Measurements from ENCODE around the gene PRKACA. TPM values are rescaled to one million over a fixed set of nuclear protein-coding genes. Genes with fewer than 3 reads are reported as not detected.
A peak's percentile ranks its signal among the peaks of the same experiment; 100 is the strongest.
"Not testable (repeated sequence)": the region's sequence is repeated elsewhere in the genome, so short reads cannot be mapped to it uniquely, and the experiment has no call there.

Gene PRKACA
- total RNA-seq, 1 donor from 2014 or later, result 28.0 TPM

DNA sequence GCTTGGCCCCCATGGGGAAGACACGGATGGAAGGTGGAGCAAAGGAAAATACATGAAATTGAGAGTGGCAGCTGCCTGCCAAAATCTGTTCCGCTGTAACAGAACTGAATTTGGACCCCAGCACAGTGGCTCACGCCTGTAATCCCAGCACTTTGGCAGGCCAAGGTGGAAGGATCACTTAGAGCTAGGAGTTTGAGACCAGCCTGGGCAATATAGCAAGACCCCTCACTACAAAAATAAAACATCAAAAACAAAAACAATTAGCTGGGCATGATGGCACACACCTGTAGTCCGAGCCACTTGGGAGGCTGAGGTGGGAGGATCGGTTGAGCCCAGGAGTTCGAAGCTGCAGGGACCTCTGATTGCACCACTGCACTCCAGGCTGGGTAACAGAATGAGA is 65.1 kb downstream of the PRKACA start:
- Histone ChIP-seq H3K9me3 (no peaks in the 10 kb centered on the region), H3K4me3 (no peak overlapping the region), H3K27ac (no peak overlapping the region), H3K27me3 (no peaks in the 10 kb centered on the region), H3K4me1 (no peaks in the 10 kb centered on the region), H3K36me3 (no peaks in the 10 kb centered on the region)
- intact Hi-C loops (cut with DNase I), result loop anchor here (5.0 kb wide), 1 partner anchor 165 kb away; no protein-coding TSS in a partner anchor
- no peak for DNase-seq (ENCODE audit: extremely low spot score in 2 of 2)
- TF ChIP-seq POLR2A (IDR thresholded peaks at IDR 0.05), result no peak
- no peak for TF ChIP-seq POLR2AphosphoS5 (IDR thresholded peaks at IDR 0.05; ENCODE audit: insufficient read depth in 1 of 2, low read depth in 1 of 2)
- TF ChIP-seq, protein P1, sequence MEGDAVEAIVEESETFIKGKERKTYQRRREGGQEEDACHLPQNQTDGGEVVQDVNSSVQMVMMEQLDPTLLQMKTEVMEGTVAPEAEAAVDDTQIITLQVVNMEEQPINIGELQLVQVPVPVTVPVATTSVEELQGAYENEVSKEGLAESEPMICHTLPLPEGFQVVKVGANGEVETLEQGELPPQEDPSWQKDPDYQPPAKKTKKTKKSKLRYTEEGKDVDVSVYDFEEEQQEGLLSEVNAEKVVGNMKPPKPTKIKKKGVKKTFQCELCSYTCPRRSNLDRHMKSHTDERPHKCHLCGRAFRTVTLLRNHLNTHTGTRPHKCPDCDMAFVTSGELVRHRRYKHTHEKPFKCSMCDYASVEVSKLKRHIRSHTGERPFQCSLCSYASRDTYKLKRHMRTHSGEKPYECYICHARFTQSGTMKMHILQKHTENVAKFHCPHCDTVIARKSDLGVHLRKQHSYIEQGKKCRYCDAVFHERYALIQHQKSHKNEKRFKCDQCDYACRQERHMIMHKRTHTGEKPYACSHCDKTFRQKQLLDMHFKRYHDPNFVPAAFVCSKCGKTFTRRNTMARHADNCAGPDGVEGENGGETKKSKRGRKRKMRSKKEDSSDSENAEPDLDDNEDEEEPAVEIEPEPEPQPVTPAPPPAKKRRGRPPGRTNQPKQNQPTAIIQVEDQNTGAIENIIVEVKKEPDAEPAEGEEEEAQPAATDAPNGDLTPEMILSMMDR (IDR thresholded peaks at IDR 0.05), result no peak

DNA sequence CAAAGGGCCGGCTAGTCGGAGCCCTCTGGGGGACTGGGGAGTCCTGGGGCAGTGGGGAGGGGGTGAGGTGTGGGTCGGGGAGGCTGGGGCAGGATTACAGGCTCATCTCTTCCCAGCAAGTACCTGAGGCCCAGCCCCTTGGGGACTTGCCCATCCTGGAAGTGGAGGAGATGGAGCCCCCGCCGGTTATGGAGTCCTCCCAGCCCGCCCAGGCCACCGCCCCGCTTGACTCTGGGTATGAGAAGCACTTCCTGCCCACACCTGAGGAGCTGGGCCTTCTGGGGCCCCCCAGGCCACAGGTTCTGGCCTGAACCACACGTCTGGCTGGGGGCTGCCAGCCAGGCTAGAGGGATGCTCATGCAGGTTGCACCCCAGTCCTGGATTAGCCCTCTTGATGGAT is 65.6 kb downstream of the PRKACA start:
- H3K27me3 ChIP-seq, result no peaks in the 10 kb centered on the region
- no peaks in the 10 kb centered on the region for H3K4me1 ChIP-seq
- DNase-seq (ENCODE audit: extremely low spot score in 2 of 2), result no peak
- TF ChIP-seq, protein P1 (IDR thresholded peaks at IDR 0.05), result no peak
- TF ChIP-seq POLR2AphosphoS5 (IDR thresholded peaks at IDR 0.05; ENCODE audit: insufficient read depth in 1 of 2, low read depth in 1 of 2) (no peak), POLR2A (IDR thresholded peaks at IDR 0.05) (no peak)
- H3K4me3 ChIP-seq, result no peak overlapping the region
- no peaks in the 10 kb centered on the region for H3K36me3 ChIP-seq
- no peaks in the 10 kb centered on the region for H3K9me3 ChIP-seq
- intact Hi-C loops (cut with DNase I), result loop anchor here (5.0 kb wide), 1 partner anchor 165 kb away; no protein-coding TSS in a partner anchor
- H3K27ac ChIP-seq, result no peak overlapping the region

DNA sequence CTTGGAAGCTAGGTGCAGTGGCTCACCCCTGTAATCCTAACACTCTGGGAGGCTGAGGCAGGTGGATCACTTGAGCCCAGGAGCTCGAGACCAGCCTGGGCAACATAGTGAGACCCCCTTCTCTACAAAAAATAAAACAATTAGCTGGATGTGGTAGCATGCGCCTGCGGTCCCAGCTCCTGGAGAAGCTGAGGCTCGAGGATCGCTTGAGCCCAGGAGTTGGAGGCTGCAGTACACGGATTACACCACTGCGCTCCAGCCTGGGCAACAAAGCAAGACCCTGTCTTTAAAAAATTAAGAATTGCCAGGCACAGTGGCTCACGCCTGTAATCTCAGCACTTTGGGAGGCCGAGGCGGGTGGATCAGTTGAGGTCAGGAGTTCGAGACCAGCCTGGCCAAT is 66.6 kb downstream of the PRKACA start:
- DNase-seq (ENCODE audit: extremely low spot score in 2 of 2); H3K4me3 ChIP-seq; H3K36me3 ChIP-seq; H3K27ac ChIP-seq; H3K9me3 ChIP-seq; H3K4me1 ChIP-seq; H3K27me3 ChIP-seq: not testable (repeated sequence)
- intact Hi-C loops (cut with DNase I), result loop anchor here (5.0 kb wide), 1 partner anchor 164 kb away; no protein-coding TSS in a partner anchor

DNA sequence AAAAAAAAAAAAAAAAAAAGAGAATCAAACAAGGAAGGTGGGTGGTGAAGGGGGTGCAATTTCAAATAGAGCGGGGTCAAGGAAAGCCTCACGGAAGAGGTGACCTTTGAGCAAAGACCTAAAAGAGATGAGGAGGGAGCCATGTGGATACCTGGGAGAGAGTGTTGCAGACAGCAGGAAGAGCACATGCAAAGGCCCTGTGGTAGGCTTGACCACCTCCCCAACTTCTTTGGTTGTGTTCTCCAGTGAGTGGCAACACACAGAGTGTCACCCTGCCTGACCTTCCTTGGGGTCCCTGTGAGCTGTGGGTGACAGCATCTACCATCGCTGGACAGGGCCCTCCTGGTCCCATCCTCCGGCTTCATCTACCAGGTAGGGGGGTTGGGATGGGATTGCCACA is 67.0 kb downstream of the PRKACA start:
- no peak overlapping the region for H3K27ac ChIP-seq
- no peaks in the 10 kb centered on the region for H3K9me3 ChIP-seq
- DNase-seq (ENCODE audit: extremely low spot score in 2 of 2), result no peak
- H3K4me3 ChIP-seq, result no peak overlapping the region
- no peaks in the 10 kb centered on the region for H3K36me3 ChIP-seq
- intact Hi-C loops (cut with DNase I), result loop anchor here (5.0 kb wide), 1 partner anchor 163 kb away; no protein-coding TSS in a partner anchor
- H3K27me3 ChIP-seq, result no peaks in the 10 kb centered on the region
- no peaks in the 10 kb centered on the region for H3K4me1 ChIP-seq
- TF ChIP-seq, protein P1 (IDR thresholded peaks at IDR 0.05), result no peak
- TF ChIP-seq POLR2A (IDR thresholded peaks at IDR 0.05) (no peak), POLR2AphosphoS5 (IDR thresholded peaks at IDR 0.05; ENCODE audit: insufficient read depth in 1 of 2, low read depth in 1 of 2) (no peak)

DNA sequence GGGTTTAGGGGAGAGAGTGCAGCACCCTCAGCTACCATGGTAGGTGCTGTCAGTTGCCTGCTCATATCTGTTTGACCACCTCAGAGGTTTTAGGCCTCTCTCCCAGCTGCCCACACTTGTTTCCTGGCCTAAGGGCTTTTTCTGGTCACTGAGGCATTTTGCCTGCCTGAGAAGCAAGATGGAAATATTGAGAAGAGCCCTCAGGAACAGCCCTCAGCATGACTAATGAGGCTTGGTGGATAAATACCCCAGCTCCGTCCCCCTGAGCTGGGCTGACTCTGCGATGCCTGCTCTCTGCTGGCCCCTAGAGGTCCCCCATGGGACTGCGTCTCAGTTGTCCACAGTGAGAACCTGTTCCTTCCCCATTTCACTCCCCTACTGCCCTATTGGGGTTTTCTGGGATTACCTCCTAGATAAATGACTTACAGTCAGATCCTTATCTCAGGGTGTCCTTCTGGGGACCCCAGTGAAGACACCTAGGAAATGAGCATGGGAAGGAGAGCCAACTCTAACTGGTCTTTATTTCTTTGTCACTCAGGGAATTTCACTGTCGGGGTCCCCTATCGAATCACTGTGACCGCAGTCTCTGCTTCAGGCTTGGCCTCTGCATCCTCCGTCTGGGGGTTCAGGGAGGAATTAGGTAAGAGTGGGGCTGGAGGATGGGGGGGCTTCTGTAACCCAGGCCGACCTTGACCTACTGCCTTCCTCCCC is 69.0 kb downstream of the PRKACA start:
- no peak overlapping the region for H3K4me3 ChIP-seq
- H3K27ac ChIP-seq, result no peak overlapping the region
- no peak for TF ChIP-seq POLR2A (IDR thresholded peaks at IDR 0.05)
- TF ChIP-seq, protein P1 (IDR thresholded peaks at IDR 0.05), result peak in 1 of 3 experiments; percentile 35
- no peaks in the 10 kb centered on the region for H3K36me3 ChIP-seq
- no peaks in the 10 kb centered on the region for H3K9me3 ChIP-seq
- no peaks in the 10 kb centered on the region for H3K27me3 ChIP-seq
- DNase-seq (ENCODE audit: extremely low spot score in 2 of 2), result no peak
- intact Hi-C loops (cut with DNase I), result no loop called here
- no peaks in the 10 kb centered on the region for H3K4me1 ChIP-seq

DNA sequence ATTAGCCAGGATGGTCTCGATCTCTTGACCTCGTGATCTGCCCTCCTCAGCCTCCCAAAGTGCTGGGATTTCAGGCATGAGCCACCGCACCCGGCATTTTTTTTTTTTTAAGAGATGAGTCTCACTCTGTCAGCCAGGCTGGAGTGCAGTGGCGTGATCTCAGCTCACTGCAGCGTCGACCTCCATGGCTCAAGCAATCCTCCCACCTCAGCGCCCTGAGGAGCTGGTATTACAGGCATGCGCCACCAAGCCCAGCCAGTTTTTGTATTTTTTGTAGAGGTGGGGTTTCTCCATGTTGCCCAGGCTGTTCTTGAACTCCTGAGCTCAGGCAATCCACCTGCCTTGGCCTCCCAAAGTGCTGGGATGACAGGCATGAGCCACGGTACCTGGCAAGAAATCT is 69.7 kb downstream of the PRKACA start:
- intact Hi-C loops (cut with DNase I); H3K36me3 ChIP-seq; H3K4me1 ChIP-seq; DNase-seq (ENCODE audit: extremely low spot score in 2 of 2); H3K27ac ChIP-seq; H3K27me3 ChIP-seq; H3K9me3 ChIP-seq; H3K4me3 ChIP-seq: not testable (repeated sequence)

Data from vagina (tissue), 2 donors.